Subcutaneous adipose tissue (tissue), 4 donors: ENCODE data around the gene FARS2. TPM values are rescaled to one million over a fixed set of nuclear protein-coding genes. Genes with fewer than 3 reads are reported as not detected.

Experiments
- total RNA-seq, 4 donors: library from RNA; depleted of rRNA; stranded (reverse); fragments of >200 nt; gene quantifications; one replicate each; pipeline ENCODE4 v1.1.0, GENCODE V29; 2016
- TF ChIP-seq, protein P1 (sequence below): fragments of 450-650 bp; IDR thresholded peaks from one replicate; pipeline ENCODE4 v1.5.1; 2016; ENCODE audit warnings: low read depth, mild to moderate bottlenecking, control low read depth, antibody characterized with exemption, moderate library complexity

Gene FARS2
- total RNA-seq, 4 donors from 2014 or later, result 6.2 to 13.6 (median 11.3) TPM

DNA sequence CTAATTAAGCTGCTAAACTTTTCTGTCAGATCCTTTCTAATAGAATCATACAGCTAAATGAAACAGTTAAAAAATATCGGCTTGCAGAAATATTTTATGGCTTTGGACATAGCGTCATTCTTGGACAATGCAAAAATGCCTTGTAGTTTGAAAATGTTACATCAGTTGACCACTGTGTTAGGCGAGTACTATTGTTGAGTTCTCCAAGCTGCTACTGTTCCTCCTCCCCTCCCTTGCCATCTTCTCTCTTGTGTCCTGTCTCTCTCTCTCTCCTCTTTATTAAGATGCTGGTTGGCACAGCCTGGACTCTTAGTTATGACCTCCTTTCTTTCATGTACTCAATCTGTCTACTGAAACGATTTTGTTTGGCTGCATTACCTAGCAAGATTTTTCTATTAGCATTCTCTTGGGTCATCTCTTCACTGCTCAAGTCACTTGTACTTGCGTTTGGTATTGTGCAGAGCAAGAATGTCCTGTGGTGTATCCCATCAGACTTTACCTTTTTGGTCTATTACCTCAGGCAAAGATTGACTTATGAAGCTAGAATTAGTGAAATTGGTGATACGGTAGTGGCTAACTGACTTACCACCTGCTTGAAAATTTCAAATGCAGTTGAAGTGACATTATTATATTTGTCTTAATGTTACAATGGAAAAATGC is 127.9 kb downstream of the FARS2 start:
- TF ChIP-seq, protein P1, sequence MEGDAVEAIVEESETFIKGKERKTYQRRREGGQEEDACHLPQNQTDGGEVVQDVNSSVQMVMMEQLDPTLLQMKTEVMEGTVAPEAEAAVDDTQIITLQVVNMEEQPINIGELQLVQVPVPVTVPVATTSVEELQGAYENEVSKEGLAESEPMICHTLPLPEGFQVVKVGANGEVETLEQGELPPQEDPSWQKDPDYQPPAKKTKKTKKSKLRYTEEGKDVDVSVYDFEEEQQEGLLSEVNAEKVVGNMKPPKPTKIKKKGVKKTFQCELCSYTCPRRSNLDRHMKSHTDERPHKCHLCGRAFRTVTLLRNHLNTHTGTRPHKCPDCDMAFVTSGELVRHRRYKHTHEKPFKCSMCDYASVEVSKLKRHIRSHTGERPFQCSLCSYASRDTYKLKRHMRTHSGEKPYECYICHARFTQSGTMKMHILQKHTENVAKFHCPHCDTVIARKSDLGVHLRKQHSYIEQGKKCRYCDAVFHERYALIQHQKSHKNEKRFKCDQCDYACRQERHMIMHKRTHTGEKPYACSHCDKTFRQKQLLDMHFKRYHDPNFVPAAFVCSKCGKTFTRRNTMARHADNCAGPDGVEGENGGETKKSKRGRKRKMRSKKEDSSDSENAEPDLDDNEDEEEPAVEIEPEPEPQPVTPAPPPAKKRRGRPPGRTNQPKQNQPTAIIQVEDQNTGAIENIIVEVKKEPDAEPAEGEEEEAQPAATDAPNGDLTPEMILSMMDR, result no peak

DNA sequence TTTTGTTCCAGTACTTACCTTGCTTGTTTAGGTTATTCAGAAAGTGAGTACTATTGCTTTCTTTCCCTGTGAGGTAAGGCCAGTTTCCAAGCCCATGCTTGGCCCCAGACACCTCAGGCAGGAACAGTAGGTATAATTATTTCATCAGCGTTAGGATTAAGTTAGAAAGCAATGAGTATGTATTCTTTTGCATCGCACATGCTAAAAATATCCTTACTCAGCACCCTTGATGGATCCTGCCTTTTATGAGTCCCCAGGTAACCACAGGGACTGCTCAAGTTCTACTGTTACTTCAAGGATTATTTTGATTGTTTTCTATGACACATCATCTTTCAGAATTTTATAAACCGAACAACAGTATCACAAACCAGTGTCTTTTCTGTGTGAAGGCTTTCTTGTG is 128.9 kb downstream of the FARS2 start:
- TF ChIP-seq, protein P1, result no peak

DNA sequence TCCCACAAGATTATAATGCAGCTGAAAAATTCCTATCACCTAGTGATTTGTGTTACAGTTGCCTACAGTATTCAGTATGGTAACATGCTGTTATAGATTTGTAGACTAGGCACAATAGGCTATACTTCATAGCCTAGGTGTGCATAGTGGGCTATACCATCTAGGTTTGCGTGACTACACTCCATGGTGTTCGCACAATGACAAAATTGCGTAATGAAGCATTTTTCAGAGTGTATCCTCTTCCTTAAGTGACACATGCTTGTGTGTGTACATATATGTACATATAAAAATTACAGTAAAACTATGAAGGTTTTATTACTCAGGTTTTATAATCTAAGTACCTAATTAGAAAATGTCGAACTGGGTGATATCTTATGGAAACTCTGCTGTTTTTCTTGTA is 133.0 kb downstream of the FARS2 start:
- TF ChIP-seq, protein P1, result no peak

DNA sequence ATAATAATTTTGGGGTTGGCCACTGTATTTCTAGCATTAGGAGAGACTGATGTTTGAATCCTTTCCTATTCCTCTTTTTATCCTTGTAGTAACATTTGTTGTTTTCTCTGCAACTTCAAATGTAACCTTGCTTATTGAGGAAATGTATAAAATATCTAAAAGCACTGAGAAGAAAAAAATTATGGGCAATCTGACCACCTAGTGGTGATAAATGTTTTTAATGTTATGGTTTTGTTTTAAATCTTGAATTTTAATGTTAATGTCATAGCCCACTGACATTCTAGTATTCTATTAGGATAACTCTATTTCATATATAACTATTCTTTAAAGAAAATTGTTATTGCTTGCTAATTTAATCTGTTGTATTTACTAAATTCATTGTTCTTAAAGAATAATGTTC is 134.4 kb downstream of the FARS2 start:
- TF ChIP-seq, protein P1, result no peak

DNA sequence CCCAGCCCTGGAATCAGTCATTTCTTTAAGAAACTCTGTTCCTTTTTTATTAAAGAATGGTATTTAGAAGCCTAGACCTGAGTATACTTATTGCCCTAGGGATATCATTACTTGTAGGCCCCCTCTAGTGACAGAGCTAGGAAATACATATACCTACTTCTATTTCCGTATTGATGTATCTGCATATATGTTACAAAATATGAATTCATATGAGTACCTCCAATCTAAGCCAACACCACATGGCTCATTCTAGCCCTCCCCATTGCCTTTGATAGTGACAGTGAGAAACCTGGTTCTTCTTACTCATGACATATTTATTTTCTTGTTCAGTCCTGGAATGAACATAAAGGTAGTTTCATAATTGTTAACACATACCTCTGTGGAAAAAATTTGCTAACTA is 137.2 kb downstream of the FARS2 start:
- TF ChIP-seq, protein P1, result no peak

DNA sequence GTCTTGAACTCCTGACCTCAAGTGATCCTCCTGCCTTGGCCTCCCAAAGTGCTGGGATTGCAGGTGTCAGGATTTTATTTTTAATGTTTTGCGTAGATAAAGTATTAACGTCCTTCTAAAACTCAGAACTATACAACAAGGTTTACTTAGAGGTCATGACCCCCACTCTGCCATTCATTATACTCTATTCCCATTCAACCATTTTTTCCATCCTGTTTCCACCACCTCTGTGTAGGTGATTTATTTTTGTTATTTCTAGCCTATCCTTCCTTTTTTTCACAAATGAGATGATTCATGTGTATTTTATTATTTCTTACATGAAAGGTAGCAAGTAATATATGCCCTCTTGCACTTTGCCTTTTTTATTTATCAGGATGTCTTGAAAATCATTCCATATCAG is 138.1 kb downstream of the FARS2 start:
- TF ChIP-seq, protein P1, result no peak

DNA sequence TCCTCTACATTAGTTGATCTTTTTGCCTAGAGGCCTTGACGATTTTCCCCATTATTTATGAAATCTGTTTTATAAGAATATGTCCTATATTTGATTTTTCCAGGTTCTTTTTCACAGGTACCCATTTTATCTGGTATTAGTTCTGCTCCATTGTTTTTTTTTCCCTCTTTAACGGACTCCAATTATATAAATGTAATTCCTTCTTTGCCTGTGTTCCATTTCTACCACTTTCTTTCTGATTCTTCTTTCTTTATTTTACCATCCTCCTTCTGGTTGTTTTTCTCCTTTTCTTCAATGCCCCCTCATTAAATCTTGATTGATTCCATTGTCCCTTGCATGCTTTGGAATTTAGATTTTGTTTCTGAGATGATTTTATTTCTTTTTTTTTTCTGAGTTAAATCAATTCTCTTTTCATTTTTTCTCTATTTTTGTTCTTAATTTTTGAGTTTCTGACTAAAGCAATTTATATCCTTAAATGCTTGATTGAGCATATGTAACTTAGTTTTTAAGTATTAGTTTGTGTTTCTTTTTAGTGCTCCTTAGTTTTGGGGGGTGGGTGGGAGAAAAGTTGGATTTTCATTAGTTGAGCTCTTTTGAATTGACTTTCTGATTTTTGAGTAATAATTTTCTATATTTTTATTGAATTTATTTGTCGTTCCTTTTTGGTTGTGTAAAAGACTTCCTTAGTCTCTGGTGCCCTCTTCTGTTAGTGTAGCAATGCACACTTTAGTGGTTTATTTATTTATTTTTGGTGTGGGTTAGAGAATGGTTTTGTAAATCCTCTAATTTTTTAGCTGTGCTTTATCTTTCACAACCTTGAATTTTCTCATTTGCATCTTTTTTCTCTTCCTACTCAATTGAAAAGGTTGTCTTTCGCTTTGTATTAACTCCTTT is 140.8 kb downstream of the FARS2 start:
- TF ChIP-seq, protein P1, result no peak
